ENCODE data around the gene CCL4.
"Not testable (repeated sequence)": the region's sequence is repeated elsewhere in the genome, so short reads cannot be mapped to it uniquely, and the experiment has no call there.

CCL4 gene

DNA sequence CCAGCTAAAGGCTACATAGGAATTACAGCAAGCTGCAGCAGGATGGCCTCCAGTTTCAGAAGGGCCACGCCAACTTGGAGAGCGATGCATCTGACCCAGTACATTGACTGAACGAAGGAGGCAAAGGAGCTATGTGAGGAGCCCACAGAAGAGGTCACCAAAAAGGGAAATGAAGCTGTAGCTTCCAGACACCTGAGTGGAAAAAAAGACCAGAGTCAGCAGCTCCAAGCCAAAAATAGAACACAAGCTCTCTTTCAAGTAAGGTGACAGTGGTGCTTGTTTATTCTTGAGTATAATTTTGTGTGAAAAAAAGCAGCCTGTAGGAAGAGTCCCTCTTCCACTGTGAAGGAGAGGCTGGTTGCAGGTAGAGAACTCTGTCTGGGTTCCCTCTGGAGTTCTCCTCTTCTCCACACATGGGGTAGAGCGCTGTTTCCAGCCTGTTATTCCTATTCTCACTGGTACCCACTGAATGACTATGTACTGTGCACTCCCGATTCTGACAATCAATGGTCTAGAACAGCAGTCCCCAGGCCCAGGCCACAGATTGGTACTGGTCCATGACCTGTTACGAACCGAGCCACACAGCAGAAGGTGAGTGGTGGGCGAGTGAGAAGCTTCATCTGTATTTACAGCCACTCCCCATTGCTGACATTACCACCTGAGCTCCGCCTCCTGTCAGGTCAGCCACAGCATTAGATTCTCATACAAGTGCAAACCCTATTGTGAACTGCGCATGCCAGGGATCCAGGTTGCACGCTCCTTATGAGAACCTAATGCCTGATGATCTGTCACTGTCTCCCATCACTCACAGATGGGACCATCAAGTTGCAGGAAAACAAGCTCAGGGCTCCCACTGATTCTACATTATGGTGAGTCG, 15.1 kb downstream of the CCL4 start:
- no peak for DNase-seq

DNA sequence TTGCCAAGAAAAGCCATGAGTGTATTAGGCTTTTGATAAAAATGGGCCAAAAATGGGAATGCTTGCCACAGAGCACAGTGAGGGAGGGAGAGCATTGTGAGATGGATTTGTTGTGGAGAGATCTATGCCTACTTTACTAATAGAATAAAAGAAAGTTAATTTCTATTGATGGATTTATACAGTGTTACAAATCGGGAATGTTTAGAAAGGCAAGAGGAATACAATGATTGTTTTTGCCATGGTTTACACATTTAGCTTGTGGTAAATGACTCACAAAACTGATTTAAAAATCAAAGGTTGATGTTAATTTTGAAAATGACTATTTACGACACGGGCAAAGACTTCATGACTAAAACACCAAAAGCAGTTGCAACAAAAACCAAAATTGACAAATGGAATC, 16.6 kb downstream of the CCL4 start:
- DNase-seq = no peak

DNA sequence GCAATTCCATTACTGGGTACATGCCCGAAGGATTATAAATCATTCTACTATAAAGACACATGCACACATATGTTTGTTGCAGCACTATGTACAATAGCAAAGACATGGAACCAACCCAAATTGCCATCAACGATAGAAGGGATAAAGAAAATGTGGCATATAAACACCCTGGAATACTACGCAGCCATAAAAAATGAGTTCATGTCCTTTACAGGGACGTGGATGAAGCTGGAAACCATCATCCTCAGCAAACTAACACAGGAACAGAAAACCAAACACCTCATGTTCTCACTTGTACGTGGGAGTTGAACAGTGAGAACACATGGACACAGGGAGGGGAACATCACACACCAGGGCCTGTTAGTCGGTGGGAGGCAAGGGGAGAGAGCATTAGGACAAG, 17.5 kb downstream of the CCL4 start:
- not testable (repeated sequence) for DNase-seq

DNA sequence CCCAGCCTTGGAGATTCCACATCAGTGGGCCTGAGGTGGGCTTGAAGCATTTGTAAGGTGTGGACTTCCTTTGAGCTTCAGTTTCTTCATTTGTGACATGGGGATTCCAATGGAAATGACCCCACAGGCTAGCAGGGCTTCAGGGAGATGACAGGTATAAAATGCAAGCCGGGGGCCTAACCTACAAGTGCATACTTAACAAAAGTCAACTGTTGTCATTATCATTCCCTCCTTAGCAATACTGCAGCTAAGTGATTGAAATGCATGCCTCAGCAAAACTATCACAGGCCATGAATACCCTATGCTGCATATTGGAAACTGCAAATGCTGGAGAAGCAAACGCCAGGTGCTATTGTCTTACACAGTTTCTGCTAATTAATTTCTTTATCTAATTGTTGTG, 19.8 kb downstream of the CCL4 start:
- DNase-seq = no peak

DNA sequence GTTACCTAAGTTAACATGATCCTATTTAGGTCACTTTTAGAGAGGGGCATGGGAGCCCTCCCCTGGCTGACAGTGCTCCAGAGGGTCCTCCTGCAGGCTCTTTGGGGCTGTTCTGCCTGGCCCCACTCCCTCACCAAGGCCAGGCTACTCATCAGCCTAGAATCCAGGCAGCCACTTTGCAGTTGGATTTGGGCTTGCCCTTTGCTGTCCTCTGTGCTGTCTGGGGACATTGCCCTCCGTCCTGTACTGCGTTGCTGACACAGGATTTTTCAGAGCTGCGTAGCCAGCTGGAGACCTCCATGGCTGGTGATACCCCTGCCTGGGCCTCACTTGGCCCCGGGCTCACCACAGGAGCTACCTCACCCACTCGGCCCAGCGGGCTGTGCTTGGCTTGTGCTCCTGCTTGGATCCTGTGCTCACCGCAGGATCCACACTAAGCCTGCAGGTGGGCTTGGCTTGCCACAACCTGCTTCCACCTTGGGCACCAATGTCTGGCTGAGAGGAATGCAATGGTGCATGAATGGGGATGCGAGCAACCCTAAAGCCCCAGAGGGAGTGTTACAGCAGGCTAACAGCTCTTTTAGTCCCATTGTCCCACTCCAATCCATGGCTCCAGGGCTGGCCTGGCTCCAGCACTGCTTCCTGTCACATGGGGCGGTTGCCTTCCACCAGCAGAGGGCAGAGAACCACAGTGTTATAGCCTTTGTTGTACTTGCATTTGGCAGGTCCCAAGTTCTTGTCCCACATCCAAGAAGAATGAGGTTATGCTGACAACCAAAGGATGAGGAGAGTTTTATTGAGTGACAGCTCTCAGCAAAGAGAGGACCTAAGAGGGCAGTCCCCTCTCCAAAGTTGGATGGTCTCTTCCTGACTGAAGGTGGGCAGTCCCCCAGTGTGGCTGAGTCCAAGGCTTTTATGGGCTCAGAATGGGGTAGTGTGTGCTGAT, 21.5 kb downstream of the CCL4 start:
- DNase-seq = no peak

DNA sequence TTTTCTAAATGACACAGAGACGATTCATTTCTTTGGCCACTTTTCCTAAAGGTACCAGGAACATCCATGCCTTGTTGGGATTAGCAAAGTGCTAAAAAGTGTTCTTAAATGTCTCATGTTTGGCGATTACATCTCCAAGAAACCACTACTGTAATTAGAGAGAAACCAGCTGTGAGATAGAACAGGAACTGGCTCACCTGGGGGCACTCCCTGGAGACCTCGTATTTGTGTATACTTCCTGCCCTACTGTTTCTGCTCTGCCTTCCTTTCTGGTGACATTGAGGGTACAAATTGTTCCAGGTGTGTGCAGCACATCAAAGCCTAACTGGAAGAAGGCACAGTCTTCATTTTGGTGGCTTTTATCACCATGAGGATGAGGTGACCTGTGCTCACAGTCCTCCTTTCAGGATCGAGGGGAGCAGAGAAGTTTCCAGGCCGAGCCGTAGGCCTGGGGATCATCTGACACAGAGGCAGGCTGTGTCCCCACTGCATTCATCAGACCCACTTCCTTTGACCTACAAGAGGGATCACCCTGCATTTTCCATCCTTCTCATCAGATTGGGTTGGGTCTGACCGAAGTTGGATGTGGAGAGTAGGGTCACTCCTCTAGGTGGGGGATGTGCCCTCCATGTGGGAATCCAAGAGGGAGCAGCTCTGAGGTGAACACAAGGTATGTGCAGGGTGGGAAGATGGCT, 23.7 kb downstream of the CCL4 start:
- DNase-seq = no peak

DNA sequence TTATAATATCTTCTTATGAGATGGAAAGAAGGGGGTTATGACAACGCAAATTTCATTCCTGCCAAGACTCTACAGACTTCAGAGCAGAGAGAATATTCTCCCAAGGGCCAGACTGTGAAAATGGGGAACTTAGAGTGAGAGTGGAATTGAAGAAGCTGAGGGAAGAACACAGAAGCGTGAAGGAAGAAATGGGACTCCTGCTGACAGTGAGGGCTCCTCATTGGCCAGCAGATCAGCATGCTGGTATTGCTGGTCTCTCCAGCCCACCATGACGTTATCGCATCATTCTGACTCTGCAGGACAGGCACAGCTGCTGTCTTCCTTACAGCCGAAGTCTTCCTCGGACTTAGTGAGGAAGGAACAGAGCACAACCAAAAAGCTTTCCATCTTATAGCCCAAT, 24.3 kb downstream of the CCL4 start:
- DNase-seq = no peak

DNA sequence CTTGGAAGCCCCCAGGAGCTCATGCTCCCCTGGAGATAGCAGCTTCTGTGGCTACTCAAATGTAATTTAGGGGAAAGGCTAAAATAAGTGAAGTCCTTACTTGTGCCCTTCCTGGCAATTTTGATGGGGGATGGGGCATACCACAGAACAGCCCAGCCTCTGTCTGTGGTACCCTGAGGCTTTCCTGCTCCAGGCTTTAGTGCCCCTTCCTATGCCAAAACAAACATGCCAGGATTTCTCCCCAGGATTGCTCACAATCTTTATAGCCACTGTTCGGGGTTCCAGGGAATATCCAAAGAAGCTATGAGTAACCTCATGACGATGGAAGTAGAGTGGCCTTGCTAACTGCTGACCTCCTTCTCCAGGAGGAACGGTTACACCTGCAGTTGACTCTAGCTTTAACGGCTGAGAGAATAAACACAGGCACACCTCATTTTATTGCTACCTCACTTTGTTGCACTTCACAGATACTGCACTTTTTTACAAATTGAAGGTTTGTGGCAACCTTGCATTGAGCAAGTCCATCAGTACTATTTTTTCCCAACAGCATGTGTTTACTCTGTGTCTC, 24.9 kb downstream of the CCL4 start:
- DNase-seq = no peak

DNA sequence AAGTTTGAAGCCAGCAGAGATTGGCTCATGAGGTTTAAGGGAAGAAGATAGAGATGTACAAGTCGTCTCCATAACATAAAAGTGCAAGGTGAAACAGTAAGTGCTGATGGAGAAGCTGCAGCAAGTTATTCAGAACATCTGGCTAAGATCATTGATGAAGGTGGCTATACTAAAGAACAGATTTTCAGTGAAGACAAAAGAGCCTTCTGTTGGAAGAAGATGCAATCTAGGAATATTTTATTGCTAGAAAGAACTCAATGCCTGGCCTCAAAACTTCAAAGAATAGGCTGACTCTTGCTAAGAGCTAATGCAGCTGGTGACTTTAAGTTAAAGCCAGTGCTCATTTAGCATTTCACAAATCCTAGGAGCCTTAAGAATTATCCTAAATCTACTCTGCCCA, 26.0 kb downstream of the CCL4 start:
- no peak for DNase-seq

DNA sequence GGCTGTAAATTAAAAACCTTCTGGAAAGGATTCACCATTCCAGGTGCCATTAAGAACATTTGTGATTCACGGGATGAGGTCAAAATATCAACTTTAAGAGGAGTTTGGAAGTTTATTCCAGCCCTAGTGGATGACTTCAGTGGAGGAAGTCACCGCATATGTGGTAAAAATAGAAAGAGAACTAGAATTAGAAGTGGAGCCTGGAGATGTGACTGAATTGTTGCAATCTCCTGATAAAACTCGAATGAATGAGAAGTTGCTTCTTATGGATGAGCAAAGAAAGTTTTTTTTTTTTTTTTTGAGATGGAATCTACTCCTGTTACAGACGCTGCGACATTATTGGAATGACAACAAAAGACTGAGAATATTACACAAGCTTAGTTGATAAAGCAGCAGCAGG, 26.7 kb downstream of the CCL4 start:
- no peak for DNase-seq

DNA sequence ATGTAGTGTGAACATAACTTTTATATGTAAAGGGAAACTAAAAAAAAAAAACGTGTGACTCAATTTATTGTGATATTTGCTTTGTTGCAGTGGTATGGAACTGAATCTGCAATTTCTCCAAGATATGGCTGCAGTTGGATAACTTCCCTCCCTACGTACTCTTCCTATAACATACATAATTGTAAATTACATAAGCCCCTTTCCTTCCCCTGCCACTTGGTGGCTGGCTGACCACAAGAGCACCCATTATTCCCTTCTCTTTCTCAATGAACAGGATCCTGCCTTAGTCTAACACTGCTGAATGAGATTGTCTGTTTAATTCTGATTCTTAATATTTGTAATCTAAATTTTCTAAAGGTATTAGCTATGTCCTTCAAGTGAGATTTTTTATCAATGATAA, 27.8 kb downstream of the CCL4 start:
- DNase-seq = no peak

DNA sequence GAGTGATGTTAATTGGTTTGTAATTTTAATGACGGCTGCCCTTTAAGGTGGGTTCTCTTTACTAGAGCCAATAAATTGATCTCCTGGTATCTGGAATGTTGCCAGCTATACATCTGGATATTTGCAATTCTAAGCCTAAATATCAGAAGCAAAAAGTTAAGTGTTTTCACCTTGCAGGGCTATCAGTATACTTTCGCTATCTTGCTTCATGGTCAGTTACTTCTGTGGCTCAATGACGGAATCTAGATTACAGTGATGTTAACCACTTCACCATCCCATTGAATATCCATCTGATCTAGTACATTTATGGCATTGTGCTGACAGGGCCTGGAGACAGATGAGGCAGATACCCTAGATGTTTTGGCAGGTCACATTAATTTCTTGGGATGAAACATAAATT, 28.3 kb downstream of the CCL4 start:
- DNase-seq = no peak

DNA sequence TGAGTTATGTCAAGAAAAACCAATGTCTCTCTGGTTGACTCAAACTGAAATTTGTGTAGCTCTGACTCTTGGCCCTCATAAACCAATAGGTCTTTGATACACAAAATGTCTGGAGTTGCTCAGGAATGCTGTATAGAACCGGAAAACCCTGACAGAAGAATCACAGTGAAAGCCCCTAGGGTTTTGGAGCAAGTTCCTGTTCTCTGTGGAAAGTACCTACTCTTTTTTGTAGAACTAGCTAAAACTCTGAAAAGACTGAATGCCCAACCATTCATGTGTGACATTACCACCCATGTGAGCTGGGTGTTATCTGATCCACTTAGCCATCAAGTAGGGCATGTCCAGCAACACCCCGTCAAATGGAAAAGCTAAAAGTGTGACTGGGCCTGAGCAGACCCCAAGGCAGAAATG, 28.8 kb downstream of the CCL4 start:
- DNase-seq = no peak

DNA sequence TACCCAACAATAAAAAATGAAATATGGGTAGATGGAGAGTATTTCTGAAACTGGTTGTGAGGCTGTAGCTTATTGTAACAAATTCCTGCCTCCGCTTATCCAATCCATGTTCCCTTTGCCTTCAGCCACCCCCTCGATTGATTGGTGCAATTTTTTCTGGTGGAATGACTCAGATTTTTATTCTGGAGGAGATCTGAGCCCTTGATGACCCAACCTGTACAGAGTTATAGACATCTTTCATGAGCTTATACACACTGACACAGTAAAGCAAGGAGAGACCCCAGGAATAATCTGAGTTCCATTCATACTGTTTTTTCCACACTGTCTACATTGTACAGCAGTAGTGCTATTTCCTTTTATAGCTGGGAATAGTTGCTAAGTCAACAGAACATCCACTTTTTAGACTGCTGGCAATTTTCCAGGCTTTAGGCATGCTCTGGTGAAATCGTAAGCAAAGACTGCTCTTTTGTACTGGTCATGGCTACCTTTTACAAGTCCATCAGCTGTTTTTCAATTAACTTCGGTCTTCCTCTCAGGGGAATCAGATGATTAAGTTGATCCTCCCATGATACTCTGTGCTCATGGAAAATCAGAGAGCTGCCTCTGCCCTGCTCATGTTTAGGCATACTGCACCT, 30.1 kb downstream of the CCL4 start:
- no peak for DNase-seq

DNA sequence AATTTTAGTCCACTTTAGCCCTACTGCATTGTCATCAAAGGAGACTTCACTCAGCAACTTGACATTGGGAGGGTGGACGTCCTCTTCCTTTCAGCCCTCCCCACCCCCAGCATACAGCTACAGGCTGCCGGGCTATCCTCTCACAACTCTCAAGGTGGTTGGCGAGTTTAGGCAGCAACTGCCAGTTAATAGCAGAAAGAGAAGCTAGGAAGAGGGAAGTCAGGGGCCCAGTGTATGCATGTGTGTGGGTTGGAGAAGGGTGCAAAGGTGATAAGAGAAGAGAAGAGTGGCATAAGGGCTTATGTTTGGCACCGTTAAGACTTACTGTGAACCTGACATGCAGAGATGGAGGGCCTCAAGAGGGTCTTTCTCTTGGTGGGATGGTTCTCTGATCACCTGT, 31.8 kb downstream of the CCL4 start:
- no peak for DNase-seq

DNA sequence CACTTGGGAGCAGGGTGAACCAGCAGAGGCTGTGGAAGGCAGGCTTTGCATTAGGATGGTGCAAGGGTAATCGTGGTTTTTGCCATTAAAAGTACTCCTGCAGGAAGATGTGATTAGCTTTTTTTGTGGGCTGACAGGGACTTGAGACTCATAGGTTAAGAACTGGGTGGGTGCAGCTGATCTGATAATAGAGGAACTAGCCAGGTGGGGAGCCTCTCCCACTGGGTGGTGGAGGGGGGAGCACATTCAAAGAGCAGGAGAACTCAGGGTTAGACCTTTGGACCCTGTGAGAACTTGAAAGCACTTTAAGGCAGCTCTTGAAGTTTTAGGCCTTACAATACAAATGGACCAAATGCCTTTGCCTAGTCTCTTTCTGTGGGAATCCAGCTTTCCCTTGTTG, 32.4 kb downstream of the CCL4 start:
- no peak for DNase-seq

DNA sequence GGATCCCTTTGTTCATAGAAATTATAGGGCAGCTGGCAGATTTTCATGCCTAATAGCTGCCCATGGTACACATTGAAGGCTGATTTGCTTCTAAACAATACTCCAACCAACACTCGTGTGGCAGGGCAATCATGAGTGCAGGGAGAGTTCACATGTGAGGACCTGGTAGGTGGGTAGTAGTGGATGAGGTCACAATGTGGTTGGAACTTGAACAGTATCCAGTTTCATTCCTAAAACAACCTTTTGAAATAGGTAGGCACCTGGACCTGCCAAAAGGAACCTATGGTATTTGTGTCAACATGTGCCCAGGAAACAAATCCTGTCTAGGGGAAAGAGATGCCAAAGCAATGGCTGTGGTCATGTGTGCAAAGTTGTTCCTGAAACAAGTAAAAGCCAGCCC, 32.8 kb downstream of the CCL4 start:
- DNase-seq = no peak

DNA sequence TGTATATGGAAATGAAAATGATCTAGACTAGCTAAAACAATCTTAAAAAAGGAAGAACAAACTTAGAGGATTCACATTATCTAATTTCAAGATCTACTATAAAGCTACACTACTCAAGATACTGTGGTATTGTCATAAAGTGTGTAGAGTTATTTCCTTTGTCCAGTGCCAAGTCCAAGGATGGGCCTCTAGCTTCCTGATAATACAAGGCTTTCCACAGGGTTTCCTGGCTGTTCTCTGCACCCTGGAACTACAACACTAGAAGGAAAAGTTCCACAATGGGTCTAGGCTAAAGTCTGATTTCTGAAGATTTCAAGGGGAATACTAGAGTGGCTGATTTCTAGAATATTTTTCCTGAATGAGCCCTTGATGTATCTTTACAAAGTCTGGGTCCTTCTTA, 38.6 kb downstream of the CCL4 start:
- DNase-seq = no peak

DNA sequence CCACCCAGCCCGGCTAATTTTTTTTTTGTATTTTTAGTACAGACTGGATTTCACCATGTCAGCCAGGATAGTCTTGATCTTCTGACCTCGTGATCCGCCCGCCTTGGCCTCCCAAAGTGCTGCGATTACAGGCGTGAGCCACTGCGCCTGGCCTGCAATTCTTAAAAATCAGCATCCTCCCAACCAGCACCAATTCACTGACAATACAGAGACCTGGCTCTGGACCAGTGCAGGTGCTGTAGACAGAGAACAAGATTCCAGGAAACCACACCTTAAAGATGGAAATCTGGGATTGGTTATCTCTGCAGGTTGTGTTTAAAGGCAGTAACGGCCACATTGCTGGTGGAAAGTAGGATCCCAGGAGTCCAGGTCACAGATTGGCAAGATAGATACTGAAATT, 39.2 kb downstream of the CCL4 start:
- DNase-seq = no peak

DNA sequence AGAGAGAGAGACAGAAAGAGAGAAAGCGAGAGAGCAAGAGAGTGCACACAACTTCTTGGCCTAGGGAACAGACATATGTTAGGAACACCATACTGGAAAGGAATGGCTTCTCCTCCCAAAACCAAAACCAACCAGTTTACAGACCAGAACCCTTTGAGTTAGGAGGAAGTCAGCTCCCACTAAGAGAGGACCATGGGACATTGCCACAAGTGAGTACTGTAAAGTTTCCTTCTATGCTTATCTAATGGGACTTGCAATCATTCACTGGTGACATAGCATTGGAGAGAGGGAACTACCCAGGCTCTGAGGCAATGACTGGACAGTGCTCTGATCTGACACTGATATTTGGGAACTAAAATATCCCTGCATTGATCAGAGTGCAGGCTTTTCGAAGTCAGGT, 40.4 kb downstream of the CCL4 start:
- DNase-seq = no peak

DNA sequence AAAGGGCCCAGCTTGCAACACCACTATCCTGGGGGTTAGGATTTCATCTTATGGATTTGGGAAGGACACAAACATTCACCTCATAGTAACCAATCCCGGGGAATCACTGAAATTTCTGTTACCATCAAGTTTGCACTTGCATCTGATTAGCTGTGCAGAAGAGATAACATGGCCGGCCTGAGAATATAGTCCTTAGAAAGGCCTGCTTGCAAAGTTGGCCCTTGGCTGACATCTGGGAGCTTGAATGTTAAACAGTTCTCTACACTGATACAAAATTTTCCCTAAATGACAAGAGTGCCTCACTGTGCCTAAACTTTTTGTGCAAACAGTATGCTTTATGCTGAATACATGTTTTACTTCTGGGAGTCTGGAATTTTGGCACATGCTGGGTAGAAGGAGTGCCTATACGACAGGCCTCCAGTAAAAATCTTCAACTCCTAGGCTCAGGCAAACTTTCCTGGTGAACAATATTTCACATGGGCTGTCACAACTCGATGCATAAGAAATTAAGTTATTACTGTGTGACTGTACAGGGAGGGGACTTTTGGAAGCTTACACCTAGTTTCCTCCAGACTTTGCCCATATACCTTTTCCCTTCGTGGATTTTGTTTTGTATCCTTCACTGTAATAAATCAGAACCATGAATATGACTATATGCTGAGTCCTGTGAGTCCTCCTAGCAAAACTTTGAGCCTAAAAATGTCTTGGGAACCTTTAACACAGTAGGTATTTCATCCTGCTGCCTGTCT, 41.5 kb downstream of the CCL4 start:
- no peak for DNase-seq

DNA sequence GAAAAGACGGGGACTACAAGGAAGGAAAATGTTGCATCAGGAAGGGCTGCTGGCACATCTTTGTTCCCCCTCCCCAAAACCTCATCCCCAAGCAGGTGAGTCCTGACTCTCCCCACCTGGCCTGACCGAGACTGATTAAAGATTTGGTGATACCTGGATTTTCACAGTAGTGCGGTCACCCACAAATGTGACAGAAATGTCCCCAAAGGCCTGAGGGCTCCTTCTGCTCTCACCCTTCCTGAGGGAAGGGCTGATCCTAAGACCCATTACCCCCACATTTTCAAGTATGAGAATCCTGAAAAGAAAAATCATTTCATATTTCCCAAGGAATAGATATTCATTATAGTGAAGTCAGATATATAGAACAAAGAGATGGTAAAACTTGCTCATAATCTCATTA, 44.0 kb downstream of the CCL4 start:
- no peak for DNase-seq
